Neural progenitor cell (in vitro differentiated cells): ENCODE data around the gene SLC12A7.

Source experiments
- EZH2phosphoT487 ChIP-seq: fragments of 200-600 bp; sonication (generic); IDR thresholded peaks from 2 replicates; pipeline ENCODE4 v1.6.1; 2017; ENCODE audit warnings: antibody characterized with exemption
- TF ChIP-seq, protein P1 (sequence below): fragments of 200-600 bp; sonication (generic); IDR thresholded peaks from 2 replicates; pipeline ENCODE4 v1.5.1; 2017; ENCODE audit warnings: antibody characterized with exemption, mild to moderate bottlenecking

DNA sequence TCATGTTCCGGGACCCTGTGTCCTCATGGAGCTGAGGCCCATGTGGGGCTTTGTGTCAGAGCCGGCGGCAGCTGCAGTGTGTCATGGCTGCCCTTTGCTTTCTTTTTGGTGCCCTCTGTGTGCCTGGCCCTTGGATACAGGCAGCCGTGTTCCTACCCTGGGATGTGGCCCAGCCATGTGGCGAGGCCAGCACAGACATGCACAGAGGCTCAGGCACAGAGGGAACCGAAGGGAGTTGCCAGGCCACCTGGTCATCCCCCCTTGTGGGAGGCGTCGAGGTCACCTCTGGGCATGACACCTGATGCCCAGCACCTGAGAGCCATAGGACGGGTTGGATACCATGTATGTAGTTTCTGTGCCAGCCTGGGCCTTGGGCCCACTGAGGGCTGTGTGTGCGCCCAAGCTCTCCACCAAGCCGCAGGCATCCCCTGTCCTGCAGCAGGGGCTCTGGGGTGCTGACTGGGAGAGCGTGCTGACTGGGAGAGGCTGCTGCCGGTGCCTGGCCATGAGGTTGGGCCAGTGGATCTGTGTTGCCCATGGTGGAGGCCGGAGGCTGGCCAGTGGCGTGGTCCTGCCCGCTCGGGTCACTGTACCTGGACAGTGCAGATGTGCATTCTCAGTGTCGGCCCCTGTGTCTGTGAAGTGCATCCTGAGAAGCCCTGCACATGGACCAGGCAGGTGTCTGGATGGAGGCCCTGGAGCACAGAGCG, 98.5 kb downstream of the SLC12A7 start:
- TF ChIP-seq, protein P1, sequence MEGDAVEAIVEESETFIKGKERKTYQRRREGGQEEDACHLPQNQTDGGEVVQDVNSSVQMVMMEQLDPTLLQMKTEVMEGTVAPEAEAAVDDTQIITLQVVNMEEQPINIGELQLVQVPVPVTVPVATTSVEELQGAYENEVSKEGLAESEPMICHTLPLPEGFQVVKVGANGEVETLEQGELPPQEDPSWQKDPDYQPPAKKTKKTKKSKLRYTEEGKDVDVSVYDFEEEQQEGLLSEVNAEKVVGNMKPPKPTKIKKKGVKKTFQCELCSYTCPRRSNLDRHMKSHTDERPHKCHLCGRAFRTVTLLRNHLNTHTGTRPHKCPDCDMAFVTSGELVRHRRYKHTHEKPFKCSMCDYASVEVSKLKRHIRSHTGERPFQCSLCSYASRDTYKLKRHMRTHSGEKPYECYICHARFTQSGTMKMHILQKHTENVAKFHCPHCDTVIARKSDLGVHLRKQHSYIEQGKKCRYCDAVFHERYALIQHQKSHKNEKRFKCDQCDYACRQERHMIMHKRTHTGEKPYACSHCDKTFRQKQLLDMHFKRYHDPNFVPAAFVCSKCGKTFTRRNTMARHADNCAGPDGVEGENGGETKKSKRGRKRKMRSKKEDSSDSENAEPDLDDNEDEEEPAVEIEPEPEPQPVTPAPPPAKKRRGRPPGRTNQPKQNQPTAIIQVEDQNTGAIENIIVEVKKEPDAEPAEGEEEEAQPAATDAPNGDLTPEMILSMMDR = no peak
- TF ChIP-seq EZH2phosphoT487 = no peak
